ENCODE measurements around the gene ETF1. TPM values are rescaled to one million over a fixed set of nuclear protein-coding genes. Genes with fewer than 3 reads are reported as not detected.

Gene ETF1
- total RNA-seq, 1 experiment from 2014 or later: 57.3 TPM

- H3K9me2 ChIP-seq (replicated peaks; ENCODE audit: low read length): no peaks in the 10 kb centered on the region
- ATAC-seq (no peak), DNase-seq (no peak)
- no peaks in the 10 kb centered on the region for H3K27me3 ChIP-seq (ENCODE audit: low read length)
- H3K9ac ChIP-seq (ENCODE audit: low read length): no peak overlapping the region
- ChIA-PET POLR2A (ENCODE audit: unreplicated experiment) (no interaction called here), CTCF (no interaction called here)
- no peak overlapping the region for H3K27ac ChIP-seq (ENCODE audit: low read length)
- no peak for TF ChIP-seq EZH2 (IDR thresholded peaks at IDR 0.05; ENCODE audit: low read length, unreplicated experiment)
- TF ChIP-seq, protein P1, sequence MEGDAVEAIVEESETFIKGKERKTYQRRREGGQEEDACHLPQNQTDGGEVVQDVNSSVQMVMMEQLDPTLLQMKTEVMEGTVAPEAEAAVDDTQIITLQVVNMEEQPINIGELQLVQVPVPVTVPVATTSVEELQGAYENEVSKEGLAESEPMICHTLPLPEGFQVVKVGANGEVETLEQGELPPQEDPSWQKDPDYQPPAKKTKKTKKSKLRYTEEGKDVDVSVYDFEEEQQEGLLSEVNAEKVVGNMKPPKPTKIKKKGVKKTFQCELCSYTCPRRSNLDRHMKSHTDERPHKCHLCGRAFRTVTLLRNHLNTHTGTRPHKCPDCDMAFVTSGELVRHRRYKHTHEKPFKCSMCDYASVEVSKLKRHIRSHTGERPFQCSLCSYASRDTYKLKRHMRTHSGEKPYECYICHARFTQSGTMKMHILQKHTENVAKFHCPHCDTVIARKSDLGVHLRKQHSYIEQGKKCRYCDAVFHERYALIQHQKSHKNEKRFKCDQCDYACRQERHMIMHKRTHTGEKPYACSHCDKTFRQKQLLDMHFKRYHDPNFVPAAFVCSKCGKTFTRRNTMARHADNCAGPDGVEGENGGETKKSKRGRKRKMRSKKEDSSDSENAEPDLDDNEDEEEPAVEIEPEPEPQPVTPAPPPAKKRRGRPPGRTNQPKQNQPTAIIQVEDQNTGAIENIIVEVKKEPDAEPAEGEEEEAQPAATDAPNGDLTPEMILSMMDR (conservative IDR thresholded peaks at IDR 0.05; ENCODE audit: low read depth, low read length): no peak
- TF ChIP-seq EZH2phosphoT487 (IDR thresholded peaks at IDR 0.05; ENCODE audit: borderline replicate concordance, low read length): no peak
- H4K20me1 ChIP-seq (ENCODE audit: low read length): no peaks in the 10 kb centered on the region
- intact Hi-C loops (cut with micrococcal nuclease): no loop called here
- H3K36me3 ChIP-seq (ENCODE audit: low read depth, low read length): no peaks in the 10 kb centered on the region
- no peak overlapping the region for H3K4me2 ChIP-seq (ENCODE audit: low read length)
- no peaks in the 10 kb centered on the region for H3K4me1 ChIP-seq (ENCODE audit: insufficient read depth, low read length)
- H3K79me2 ChIP-seq (ENCODE audit: low read length): no peaks in the 10 kb centered on the region
- H3K9me3 ChIP-seq (ENCODE audit: low read length): no peaks in the 10 kb centered on the region
- H3K4me3 ChIP-seq (ENCODE audit: low read length): no peak overlapping the region
- no peaks in the 10 kb centered on the region for H3F3A ChIP-seq (ENCODE audit: low read length, unreplicated experiment)
- BruUV-seq (replicated peaks): no TSS peak
- no peak overlapping the region for H2AFZ ChIP-seq (ENCODE audit: low read length)
Measured at GRCh38 chr5:138498376-138498775, 44.7 kb downstream of the ETF1 start.

- no TSS peak for BruUV-seq (replicated peaks)
- no peaks in the 10 kb centered on the region for H4K20me1 ChIP-seq (ENCODE audit: low read length)
- no peak overlapping the region for H3K9ac ChIP-seq (ENCODE audit: low read length)
- 0 out of 2 replicates have a peak, but pooled peaks cover 6% of the 10 kb centered on the region for H3K4me1 ChIP-seq (ENCODE audit: insufficient read depth, low read length)
- intact Hi-C loops (cut with micrococcal nuclease): no loop called here
- no peak overlapping the region for H3K4me2 ChIP-seq (ENCODE audit: low read length)
- H3K9me2 ChIP-seq (replicated peaks; ENCODE audit: low read length): no peaks in the 10 kb centered on the region
- CTCF ChIA-PET: no interaction called here
- H3F3A ChIP-seq (ENCODE audit: low read length, unreplicated experiment): no peaks in the 10 kb centered on the region
- TF ChIP-seq, protein P1 (conservative IDR thresholded peaks at IDR 0.05; ENCODE audit: low read depth, low read length): no peak
- TF ChIP-seq EZH2phosphoT487 (IDR thresholded peaks at IDR 0.05; ENCODE audit: borderline replicate concordance, low read length): no peak
- TF ChIP-seq EZH2 (IDR thresholded peaks at IDR 0.05; ENCODE audit: low read length, unreplicated experiment): no peak
- H3K27ac ChIP-seq (ENCODE audit: low read length): no peak overlapping the region
- no peaks in the 10 kb centered on the region for H3K79me2 ChIP-seq (ENCODE audit: low read length)
- H3K9me3 ChIP-seq (ENCODE audit: low read length): no peaks in the 10 kb centered on the region
- no peak for DNase-seq
- no peaks in the 10 kb centered on the region for H3K36me3 ChIP-seq (ENCODE audit: low read depth, low read length)
- H2AFZ ChIP-seq (ENCODE audit: low read length): no peak overlapping the region
- H3K27me3 ChIP-seq (ENCODE audit: low read length): peaks cover 14% of the 10 kb centered on the region
- POLR2A ChIA-PET (ENCODE audit: unreplicated experiment): no interaction called here
- no peak for ATAC-seq
- no peak overlapping the region for H3K4me3 ChIP-seq (ENCODE audit: low read length)
Measured at GRCh38 chr5:138495351-138495750, 47.7 kb downstream of the ETF1 start.

DNA sequence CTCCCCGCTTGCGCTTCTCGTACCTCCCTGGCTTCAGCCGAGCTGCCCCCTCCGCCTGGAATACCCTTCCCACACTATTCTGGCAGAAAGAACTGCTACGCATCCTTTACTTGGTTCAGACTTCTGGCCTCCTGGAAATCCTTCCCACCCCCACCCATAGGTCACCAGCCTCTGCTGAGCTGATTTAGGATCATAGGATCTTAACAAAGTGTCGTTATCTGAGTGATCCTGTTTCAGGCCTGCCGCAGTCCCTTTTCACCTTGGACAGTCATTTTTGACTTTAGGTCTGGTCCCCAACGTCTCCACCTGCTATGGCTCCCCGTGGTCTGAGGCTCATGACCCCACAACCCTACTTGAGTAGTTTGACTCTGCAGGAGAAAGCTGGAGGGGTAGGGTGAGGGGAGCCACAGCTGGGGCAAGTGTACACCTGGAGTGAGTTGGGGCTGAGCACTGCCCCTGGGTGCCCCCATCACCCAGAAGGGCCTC, 50.4 kb downstream of the ETF1 start:
- peak overlapping the region; percentile 53 for H2AFZ ChIP-seq (ENCODE audit: low read length)
- intact Hi-C loops (cut with micrococcal nuclease): loop anchor here (1.0 kb wide), 1 partner anchor 27 kb away; the partner anchor contains the start of gene EGR1
- no peak overlapping the region for H3K9ac ChIP-seq (ENCODE audit: low read length)
- no peak overlapping the region for H3K27ac ChIP-seq (ENCODE audit: low read length)
- H3K9me3 ChIP-seq (ENCODE audit: low read length): no peaks in the 10 kb centered on the region
- DNase-seq (no peak), ATAC-seq (no peak)
- H3K9me2 ChIP-seq (replicated peaks; ENCODE audit: low read length): no peaks in the 10 kb centered on the region
- no TSS peak for BruUV-seq (replicated peaks)
- POLR2A ChIA-PET (ENCODE audit: unreplicated experiment): no interaction called here
- H3K36me3 ChIP-seq (ENCODE audit: low read depth, low read length): no peaks in the 10 kb centered on the region
- peaks cover 23% of the 10 kb centered on the region for H3K27me3 ChIP-seq (ENCODE audit: low read length)
- H3K4me2 ChIP-seq (ENCODE audit: low read length): peak overlapping the region; percentile 93
- TF ChIP-seq, protein P1 (conservative IDR thresholded peaks at IDR 0.05; ENCODE audit: low read depth, low read length): no peak
- TF ChIP-seq EZH2phosphoT487 (IDR thresholded peaks at IDR 0.05; ENCODE audit: borderline replicate concordance, low read length) (no peak), EZH2 (IDR thresholded peaks at IDR 0.05; ENCODE audit: low read length, unreplicated experiment) (no peak)
- peak overlapping the region; percentile 62 for H3K4me3 ChIP-seq (ENCODE audit: low read length)
- H3K79me2 ChIP-seq (ENCODE audit: low read length): no peaks in the 10 kb centered on the region
- 0 out of 2 replicates have a peak, but pooled peaks cover 6% of the 10 kb centered on the region for H3K4me1 ChIP-seq (ENCODE audit: insufficient read depth, low read length)
- no peaks in the 10 kb centered on the region for H3F3A ChIP-seq (ENCODE audit: low read length, unreplicated experiment)
- CTCF ChIA-PET: interaction anchor here (0.6 kb wide), 1 partner anchor 20 kb away, joined by 8 read pairs; no protein-coding TSS in a partner anchor
- H4K20me1 ChIP-seq (ENCODE audit: low read length): no peaks in the 10 kb centered on the region

Measured in PC-3 (cell line).